Aorta (tissue), 5 donors: ENCODE data around the gene C1QB. TPM values are rescaled to one million over a fixed set of nuclear protein-coding genes. Genes with fewer than 3 reads are reported as not detected.

Experiments
- ATAC-seq: fragments of 200-7000 bp; cut with Tn5 transposase; one replicate; pipeline ENCODE4 v1.9.1; 2022; ENCODE audit warnings: moderate library complexity; ENCODE audit not compliant: low FRiP score
- DNase-seq, 2 donors: peaks; one replicate each; pipeline ENCODE4 v3.0.0-alpha.2; 2020
- H3K27ac ChIP-seq, 2 donors: one replicate each; pipeline ENCODE4 v1.5.1; 2013; ENCODE audit warnings: low read length in 2 of 2, mild to moderate bottlenecking in 2 of 2, moderate library complexity in 2 of 2, control low read depth in 1 of 2, inconsistent platforms in 1 of 2, low read depth in 1 of 2
- H3K27me3 ChIP-seq, 2 donors: one replicate each; pipeline ENCODE4 v1.6.1; 2013; ENCODE audit warnings: control low read depth in 1 of 2, low read length in 1 of 2, mild to moderate bottlenecking in 1 of 2, moderate library complexity in 1 of 2; ENCODE audit not compliant: insufficient read depth in 2 of 2, control insufficient read depth in 1 of 2
- H3K36me3 ChIP-seq, 2 donors: one replicate each; pipeline ENCODE4 v1.6.1; 2013; ENCODE audit warnings: control low read depth in 1 of 2, low read length in 1 of 2, mild to moderate bottlenecking in 1 of 2; ENCODE audit not compliant: insufficient read depth in 2 of 2, control insufficient read depth in 1 of 2
- H3K4me1 ChIP-seq, 2 donors: one replicate each; pipeline ENCODE4 v1.6.1; 2013; ENCODE audit warnings: low read length in 2 of 2, control low read depth in 1 of 2, mild to moderate bottlenecking in 1 of 2, moderate library complexity in 1 of 2; ENCODE audit not compliant: insufficient read depth in 2 of 2, control insufficient read depth in 1 of 2
- H3K4me3 ChIP-seq, 2 donors: one replicate each; pipeline ENCODE4 v1.5.1; 2013; ENCODE audit warnings: low read length in 2 of 2, control low read depth in 1 of 2, mild to moderate bottlenecking in 1 of 2
- H3K9me3 ChIP-seq: one replicate; pipeline ENCODE4 v1.6.1; 2013; ENCODE audit warnings: mild to moderate bottlenecking, low read length; ENCODE audit not compliant: control insufficient read depth
- WGBS, 2 donors: extraction: QIAGEN DNeasy Blood & Tissue Kit; methylation state at CpG; one replicate each; pipeline ENCODE4 v1.1.7; 2013; 5-methylcytosine and 5-hydroxymethylcytosine counted together
- intact Hi-C, 2 donors: fragments of 100-400 bp; cut with DNase I; formaldehyde crosslinking; loops; one replicate each; pipeline versions ENCODE4 v1.14.2 to v1.15.0; 2022
- polyA plus RNA-seq, 2 donors: library from polyadenylated mRNA; stranded (reverse); fragments of 200-250 nt; gene quantifications; one replicate each; pipeline ENCODE4 v1.2.3, GENCODE V29; 2013
- total RNA-seq, 2 donors: library from RNA; stranded (reverse); fragmentation: NEBNext Ultra II Directional; extraction: Animal tissue kit (Norgen Biotek cat#: 25700); gene quantifications; one replicate each; pipeline ENCODE4 v1.2.1, GENCODE V29; 2021
- donor health status: healthy with polysubstance abuse.
- donor health status: Bipolar disorder and iron deficiency.
- donor health status: DM: no; HTN: no; CAD: no.
- donor health status: DM: no; HTN: no; CAD: no.
- donor health status: DM: yes; HTN: yes; CAD: no.

The C1QB gene
- total and polyA plus RNA-seq, 4 donors: 84.7 to 425 (median 267) TPM

GRCh38 chr1:22613951-22614350, 39.1 kb upstream of the C1QB start:
- intact Hi-C loops: no loop called here
- H3K36me3 ChIP-seq: no peaks in the 10 kb centered on the region
- ATAC-seq: no peak
- no peak for DNase-seq
- H3K4me1 ChIP-seq: no peaks in the 10 kb centered on the region
- H3K9me3 ChIP-seq: no peaks in the 10 kb centered on the region
- H3K27me3 ChIP-seq: no peaks in the 10 kb centered on the region
- WGBS, 2 donors: 43 to 50% methylated on average over 12 of the region's 12 CpGs
- no peak overlapping the region for H3K27ac ChIP-seq
- no peak overlapping the region for H3K4me3 ChIP-seq

- ATAC-seq (no peak), DNase-seq (no peak)
- WGBS, 2 donors: 69 to 72% methylated on average over 2 of the region's 2 CpGs
- Histone ChIP-seq H3K9me3 (no peaks in the 10 kb centered on the region), H3K36me3 (no peaks in the 10 kb centered on the region), H3K27me3 (no peaks in the 10 kb centered on the region), H3K4me1 (no peaks in the 10 kb centered on the region), H3K27ac (no peak overlapping the region), H3K4me3 (no peak overlapping the region)
- intact Hi-C loops: no loop called here
These were observed 37.1 kb upstream of the C1QB start for GRCh38 chr1:22615886-22616285.

DNA sequence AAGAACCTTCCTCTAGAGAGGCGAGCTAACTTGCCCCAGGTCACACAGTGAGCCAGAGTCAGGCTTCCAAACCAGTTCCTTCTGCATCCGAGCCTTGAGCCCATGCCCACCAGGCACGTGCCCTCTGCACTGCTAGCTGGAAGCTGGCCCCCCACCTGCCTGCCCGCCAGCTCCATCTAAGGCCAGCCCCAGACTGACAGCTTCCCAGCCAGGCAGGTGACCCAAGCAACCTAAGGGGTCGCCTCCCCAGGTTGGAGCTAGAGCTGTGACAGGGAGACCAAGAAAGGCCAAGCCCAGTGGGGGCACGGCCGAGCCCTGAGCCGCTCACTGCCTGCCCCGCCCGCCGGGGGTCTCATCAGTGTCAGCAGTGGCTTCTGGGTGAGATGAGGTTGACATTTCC, 36.5 kb upstream of the C1QB start:
- Histone ChIP-seq H3K9me3 (no peaks in the 10 kb centered on the region), H3K36me3 (no peaks in the 10 kb centered on the region), H3K4me3 (no peak overlapping the region), H3K4me1 (no peaks in the 10 kb centered on the region), H3K27ac (no peak overlapping the region), H3K27me3 (no peaks in the 10 kb centered on the region)
- intact Hi-C loops: no loop called here
- WGBS, 2 donors: 57 to 65% methylated on average over 11 of the region's 11 CpGs
- ATAC-seq (no peak), DNase-seq (no peak)

DNA sequence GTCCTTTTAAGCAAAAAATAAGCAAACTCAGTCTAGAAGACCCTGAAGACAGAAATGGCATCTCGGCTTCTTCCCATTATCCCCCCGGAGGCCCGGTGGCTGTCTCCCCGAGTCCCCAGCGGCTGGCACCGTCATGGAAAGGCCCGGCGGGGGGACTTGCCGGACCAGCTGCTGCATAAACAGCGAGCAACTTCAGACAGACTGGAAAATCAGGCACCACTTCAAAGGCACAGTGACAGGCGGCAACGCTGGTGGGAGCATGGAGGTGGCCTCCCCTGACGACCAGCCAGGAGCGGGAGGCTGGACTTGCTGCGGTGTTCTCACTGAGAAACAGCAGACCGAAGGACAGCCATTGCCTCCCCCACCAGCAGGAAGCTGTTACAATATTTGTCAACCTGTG, 35.0 kb upstream of the C1QB start:
- H3K4me3 ChIP-seq: no peak overlapping the region
- WGBS, 2 donors: 33 to 37% methylated on average over 16 of the region's 16 CpGs
- no peak overlapping the region for H3K27ac ChIP-seq
- no peaks in the 10 kb centered on the region for H3K4me1 ChIP-seq
- H3K36me3 ChIP-seq: no peaks in the 10 kb centered on the region
- ATAC-seq: no peak
- no peaks in the 10 kb centered on the region for H3K9me3 ChIP-seq
- no peaks in the 10 kb centered on the region for H3K27me3 ChIP-seq
- intact Hi-C loops: no loop called here
- DNase-seq: no peak

GRCh38 chr1:22619252-22619651, 33.8 kb upstream of the C1QB start:
- intact Hi-C loops: no loop called here
- no peaks in the 10 kb centered on the region for H3K27me3 ChIP-seq
- DNase-seq: no peak

GRCh38 chr1:22619798-22620197, 33.2 kb upstream of the C1QB start:
- H3K9me3 ChIP-seq: no peaks in the 10 kb centered on the region
- ATAC-seq: no peak
- no peaks in the 10 kb centered on the region for H3K36me3 ChIP-seq
- H3K4me3 ChIP-seq: no peak overlapping the region
- WGBS, 2 donors: 55 to 72% methylated on average over 12 of the region's 12 CpGs
- intact Hi-C loops: no loop called here
- DNase-seq: no peak
- H3K27ac ChIP-seq: no peak overlapping the region
- H3K27me3 ChIP-seq: no peaks in the 10 kb centered on the region
- H3K4me1 ChIP-seq: no peaks in the 10 kb centered on the region

More at GRCh38 chr1:22619252-22619651, 33.8 kb upstream of the C1QB start:
- H3K36me3 ChIP-seq: no peaks in the 10 kb centered on the region
- no peak for ATAC-seq
- no peak overlapping the region for H3K27ac ChIP-seq
- H3K9me3 ChIP-seq: no peaks in the 10 kb centered on the region
- H3K4me1 ChIP-seq: no peaks in the 10 kb centered on the region
- H3K4me3 ChIP-seq: no peak overlapping the region
- WGBS, 2 donors: 76 to 78% methylated on average over 7 of the region's 7 CpGs

GRCh38 chr1:22621761-22622160, 31.3 kb upstream of the C1QB start:
- ATAC-seq: no peak
- no peak for DNase-seq
- Histone ChIP-seq H3K27me3 (no peaks in the 10 kb centered on the region), H3K36me3 (no peaks in the 10 kb centered on the region), H3K27ac (no peak overlapping the region), H3K9me3 (no peaks in the 10 kb centered on the region), H3K4me3 (no peak overlapping the region), H3K4me1 (no peaks in the 10 kb centered on the region)
- WGBS, 2 donors: 53 to 54% methylated on average over 4 of the region's 4 CpGs
- intact Hi-C loops: no loop called here

GRCh38 chr1:22625262-22625925, 27.6 kb upstream of the C1QB start:
- 32 to 36% methylated on average over 9 of the region's 9 CpGs for WGBS, 2 donors
- Histone ChIP-seq H3K27ac (no peak overlapping the region), H3K4me1 (no peaks in the 10 kb centered on the region), H3K9me3 (no peaks in the 10 kb centered on the region), H3K36me3 (no peaks in the 10 kb centered on the region), H3K27me3 (no peaks in the 10 kb centered on the region), H3K4me3 (no peak overlapping the region)
- intact Hi-C loops: no loop called here
- ATAC-seq: no peak
- no peak for DNase-seq

DNA sequence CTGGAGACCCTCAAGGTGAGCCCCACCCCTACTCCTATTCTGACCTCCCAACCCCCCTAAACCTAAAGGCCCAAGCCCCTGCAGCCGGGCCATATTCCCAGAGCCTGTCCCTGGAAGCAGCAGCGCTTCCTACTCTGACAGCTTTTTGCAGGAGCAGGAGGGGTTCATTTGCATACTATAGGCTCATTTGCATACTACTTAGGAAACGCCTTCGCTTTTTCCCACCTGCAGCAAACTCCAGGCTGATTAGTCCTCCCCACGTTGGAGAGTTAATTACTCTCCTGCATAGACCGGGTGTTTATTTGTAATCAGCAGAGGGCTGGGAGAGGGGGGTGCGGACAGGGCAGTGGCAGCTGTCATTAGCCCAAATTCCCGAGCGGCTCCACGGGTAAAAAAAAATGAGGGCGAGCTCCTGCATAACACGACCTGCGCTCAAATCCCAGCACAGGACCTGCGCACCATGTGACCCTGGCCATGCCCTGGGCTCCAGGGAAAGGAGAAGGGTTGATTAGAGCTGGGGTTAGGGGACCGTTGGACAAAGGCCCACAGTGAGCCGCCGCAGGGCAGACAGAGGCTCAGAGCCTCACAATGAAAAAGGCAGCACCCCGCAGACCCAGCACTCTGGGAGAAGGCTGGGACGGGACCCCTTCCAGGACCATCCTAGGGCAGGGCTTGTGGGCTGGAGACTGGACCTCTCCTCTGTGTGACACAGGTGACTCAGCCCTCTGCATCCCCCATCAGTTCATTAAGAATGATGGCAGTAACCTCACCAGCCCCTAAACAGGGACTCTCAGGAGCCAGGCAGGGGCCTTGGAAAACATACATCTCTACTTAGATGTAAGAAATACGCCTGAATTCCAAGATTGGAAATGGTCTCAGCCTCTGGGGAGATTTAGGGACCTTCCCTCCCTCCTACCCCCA, 26.5 kb upstream of the C1QB start:
- WGBS, 2 donors: 18 to 20% methylated on average over 20 of the region's 20 CpGs

More for the DNA sequence above, 26.5 kb upstream of the C1QB start:
- Histone ChIP-seq H3K27ac (no peak overlapping the region), H3K4me3 (no peak overlapping the region), H3K4me1 (no peaks in the 10 kb centered on the region), H3K36me3 (no peaks in the 10 kb centered on the region), H3K27me3 (no peaks in the 10 kb centered on the region), H3K9me3 (no peaks in the 10 kb centered on the region)
- DNase-seq: no peak
- intact Hi-C loops: no loop called here
- ATAC-seq: no peak
